ENCODE data around the gene MTR.

The MTR gene

GRCh38 chr1:236829085-236829484 is 34.0 kb downstream of the MTR start:
- no peak overlapping the region for H3K4me3 ChIP-seq (ENCODE audit: low read depth, low read length)
- TF ChIP-seq CTCF (IDR thresholded peaks at IDR 0.05; ENCODE audit: borderline replicate concordance, insufficient read depth, low read depth, low read length), result no peak

- H3K4me3 ChIP-seq (ENCODE audit: low read depth, low read length), result no peak overlapping the region
- TF ChIP-seq CTCF (IDR thresholded peaks at IDR 0.05; ENCODE audit: borderline replicate concordance, insufficient read depth, low read depth, low read length), result no peak
These were observed 35.0 kb downstream of the MTR start for GRCh38 chr1:236830116-236830515.

- no peak for TF ChIP-seq CTCF (IDR thresholded peaks at IDR 0.05; ENCODE audit: borderline replicate concordance, insufficient read depth, low read depth, low read length)
- H3K4me3 ChIP-seq (ENCODE audit: low read depth, low read length), result no peak overlapping the region
These were observed 35.5 kb downstream of the MTR start for GRCh38 chr1:236830560-236830959.

DNA sequence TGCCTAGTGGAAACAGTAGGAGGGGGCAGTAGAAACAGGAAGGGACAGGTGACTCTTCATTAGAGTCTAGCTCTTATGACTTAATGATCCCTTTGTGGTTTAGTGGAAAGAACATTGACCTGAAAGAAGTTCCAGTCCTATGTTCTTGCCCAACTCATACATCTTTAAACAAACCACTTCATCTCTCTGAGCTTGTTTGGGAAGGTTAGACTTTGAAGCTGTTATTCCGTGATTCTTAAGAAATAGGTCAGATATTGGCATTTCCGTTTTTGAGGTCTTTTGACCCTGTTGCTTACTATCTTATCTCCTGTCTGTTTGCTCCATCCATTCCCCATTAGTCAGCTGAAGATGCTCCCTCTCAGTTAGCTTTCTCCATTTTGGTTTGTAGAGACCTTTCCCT is 38.5 kb downstream of the MTR start:
- TF ChIP-seq CTCF (IDR thresholded peaks at IDR 0.05; ENCODE audit: borderline replicate concordance, insufficient read depth, low read depth, low read length), result no peak
- H3K4me3 ChIP-seq (ENCODE audit: low read depth, low read length), result no peak overlapping the region

DNA sequence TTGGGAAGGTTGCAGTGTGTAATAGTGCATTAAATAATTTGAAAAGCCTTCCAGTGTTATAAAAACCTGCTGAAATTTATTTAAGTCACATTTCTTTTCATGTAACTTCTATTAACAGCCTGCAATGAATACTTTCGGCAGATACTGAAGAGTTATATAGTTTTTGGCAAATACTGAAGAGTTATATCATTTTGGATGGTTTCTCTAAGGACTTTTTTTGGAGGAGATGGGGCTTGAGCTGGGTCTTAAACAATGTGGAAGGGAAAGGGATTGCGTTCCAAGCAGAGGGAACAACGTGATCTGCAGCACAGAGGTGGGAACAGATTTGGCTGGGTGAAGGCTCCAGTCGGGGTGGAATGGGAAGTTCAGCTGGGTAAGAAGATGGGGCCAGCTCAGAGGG is 39.8 kb downstream of the MTR start:
- no peak for TF ChIP-seq CTCF (IDR thresholded peaks at IDR 0.05; ENCODE audit: borderline replicate concordance, insufficient read depth, low read depth, low read length)
- H3K4me3 ChIP-seq (ENCODE audit: low read depth, low read length), result no peak overlapping the region

GRCh38 chr1:236835491-236835890 is 40.4 kb downstream of the MTR start:
- TF ChIP-seq CTCF (IDR thresholded peaks at IDR 0.05; ENCODE audit: borderline replicate concordance, insufficient read depth, low read depth, low read length), result no peak
- no peak overlapping the region for H3K4me3 ChIP-seq (ENCODE audit: low read depth, low read length)

DNA sequence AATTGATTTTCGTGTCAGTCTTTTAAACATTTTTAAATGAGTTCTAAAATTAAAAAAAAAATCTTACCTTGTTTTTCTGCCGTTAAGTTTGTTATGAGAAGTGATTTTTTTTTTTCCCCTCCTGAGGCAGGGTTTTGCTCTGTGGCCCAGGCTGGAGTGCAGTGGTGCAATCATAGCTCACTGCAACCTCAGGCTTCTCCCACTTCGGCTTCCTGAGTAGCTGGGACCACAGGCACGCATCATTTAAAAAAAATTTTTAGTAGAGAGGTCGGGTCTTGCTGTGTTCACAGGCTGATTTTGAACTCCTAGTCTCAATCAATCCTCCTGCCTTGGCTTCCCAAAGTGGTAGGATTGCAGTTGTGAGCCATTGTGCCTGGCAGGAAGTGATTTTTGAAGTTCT is 41.1 kb downstream of the MTR start:
- no peak for TF ChIP-seq CTCF (IDR thresholded peaks at IDR 0.05; ENCODE audit: borderline replicate concordance, insufficient read depth, low read depth, low read length)
- no peak overlapping the region for H3K4me3 ChIP-seq (ENCODE audit: low read depth, low read length)

Measured in GM12875 (cell line).